GM19238 (cell line): Measurements from ENCODE around the gene AGL.
"Not testable (repeated sequence)": the region's sequence is repeated elsewhere in the genome, so short reads cannot be mapped to it uniquely, and the experiment has no call there.

ENCODE experiments used
- DNase-seq: peaks from one replicate; pipeline ENCODE4 v3.0.0; 2011; ENCODE audit warnings: low spot score; ENCODE audit not compliant: insufficient read length

Gene AGL

GRCh38 chr1:99850459-99851291 is 514 bp downstream of the AGL start:
- no peak for DNase-seq

DNA sequence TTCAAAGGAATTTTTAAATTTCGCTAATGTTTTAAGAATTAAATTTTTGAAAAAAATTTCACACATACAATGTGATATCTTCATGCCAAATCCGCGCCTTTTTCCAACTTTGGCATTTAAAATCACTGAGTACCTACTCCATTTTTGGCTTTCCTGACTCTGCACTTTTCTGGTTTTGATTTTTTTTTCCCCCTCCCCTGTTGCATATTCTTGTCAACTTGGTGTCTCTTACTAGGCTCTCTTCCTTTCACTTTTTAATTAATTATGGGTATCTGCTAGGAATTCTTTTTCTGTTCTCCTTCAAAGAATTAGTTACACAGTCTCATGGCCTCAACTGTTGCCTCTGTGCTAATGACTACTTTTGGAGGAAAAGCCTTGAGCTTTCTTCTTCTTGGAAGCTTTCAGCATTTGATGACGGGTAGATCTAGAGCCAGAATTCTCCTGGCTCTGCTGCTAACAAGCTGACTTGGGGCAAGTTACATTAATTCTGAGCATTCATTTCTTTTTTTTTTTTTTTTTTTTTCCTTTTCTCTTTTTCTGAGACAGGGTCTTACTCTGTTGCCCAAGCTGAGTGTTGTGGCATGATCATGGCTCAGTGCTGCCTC is 1.8 kb downstream of the AGL start:
- DNase-seq, result no peak

- no peak for DNase-seq
These were observed 2.5 kb downstream of the AGL start for GRCh38 chr1:99852648-99853047.

DNA sequence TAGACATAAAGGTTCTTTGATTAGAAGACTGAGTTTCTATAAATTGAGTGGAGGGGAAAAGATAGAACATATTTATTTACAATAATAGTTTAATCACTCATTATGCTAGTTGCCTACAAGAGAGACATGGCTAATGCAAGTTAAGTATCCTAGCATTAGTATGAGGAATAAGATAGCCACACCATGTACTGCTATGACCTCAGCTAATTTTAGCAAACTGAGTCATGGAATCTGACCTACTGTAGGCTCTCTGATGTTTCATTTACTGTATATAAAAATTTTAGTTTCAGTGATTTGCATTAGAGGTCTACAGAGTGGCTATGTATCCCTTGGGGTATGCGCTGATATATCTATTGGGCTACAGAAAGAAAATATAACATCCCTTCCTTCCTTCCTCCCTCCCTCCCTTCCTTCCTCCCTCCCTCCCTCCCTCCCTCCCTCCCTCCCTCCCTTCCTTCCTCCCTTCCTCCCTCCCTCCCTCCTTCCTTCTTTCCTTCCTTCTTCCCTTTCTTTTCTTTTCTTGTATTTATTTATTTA is 5.8 kb downstream of the AGL start:
- DNase-seq, result no peak

DNA sequence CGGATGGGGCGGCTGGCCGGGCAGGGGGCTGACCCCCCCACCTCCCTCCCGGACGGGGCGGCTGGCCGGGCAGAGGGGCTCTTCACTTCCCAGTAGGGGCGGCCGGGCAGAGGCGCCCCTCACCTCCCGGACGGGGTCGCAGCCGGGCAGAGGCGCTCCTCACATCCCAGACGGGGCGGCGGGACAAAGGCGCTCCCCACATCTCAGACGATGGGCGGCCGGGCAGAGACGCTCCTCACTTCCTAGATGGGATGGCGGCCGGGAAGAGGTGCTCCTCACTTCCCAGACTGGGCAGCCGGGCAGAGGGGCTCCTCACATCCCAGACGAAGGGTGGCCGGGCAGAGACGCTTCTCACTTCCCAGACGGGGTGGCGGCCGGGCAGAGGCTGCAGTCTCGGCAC is 6.9 kb downstream of the AGL start:
- DNase-seq, result not testable (repeated sequence)

- DNase-seq, result no peak
These were observed 8.1 kb downstream of the AGL start for GRCh38 chr1:99858286-99858685.

GRCh38 chr1:99858881-99859280 is 8.7 kb downstream of the AGL start:
- no peak for DNase-seq

DNA sequence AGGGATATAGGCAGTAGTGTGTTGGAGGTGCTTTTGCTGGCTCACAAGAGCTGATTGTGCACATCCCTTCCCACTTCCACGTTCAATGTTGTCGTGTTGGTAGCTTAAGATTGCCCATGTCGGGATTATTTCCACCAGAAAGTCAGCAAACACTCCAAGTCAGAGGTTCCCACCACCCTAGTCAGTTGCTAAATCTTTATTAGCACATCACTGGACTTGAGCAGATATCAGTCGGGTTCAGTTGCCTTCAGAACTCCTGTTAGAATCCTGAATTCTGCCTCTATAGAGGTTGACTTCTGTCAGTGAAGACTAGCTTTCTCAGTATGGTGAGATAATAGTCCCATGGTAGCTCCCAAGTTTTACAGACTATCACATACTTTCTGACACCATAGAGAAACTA is 10.5 kb downstream of the AGL start:
- DNase-seq, result no peak

- no peak for DNase-seq
These were observed 17.5 kb downstream of the AGL start for GRCh38 chr1:99867682-99868081.

GRCh38 chr1:99869304-99869703 is 19.1 kb downstream of the AGL start:
- DNase-seq, result no peak

GRCh38 chr1:99869723-99870122 is 19.6 kb downstream of the AGL start:
- DNase-seq, result no peak

- DNase-seq, result no peak
These were observed 21.9 kb downstream of the AGL start for GRCh38 chr1:99872063-99872462.

- DNase-seq, result no peak
These were observed 27.4 kb downstream of the AGL start for GRCh38 chr1:99877568-99877967.

GRCh38 chr1:99886179-99886578 is 36.0 kb downstream of the AGL start:
- no peak for DNase-seq

- no peak for DNase-seq
These were observed 36.7 kb downstream of the AGL start for GRCh38 chr1:99886841-99887240.

DNA sequence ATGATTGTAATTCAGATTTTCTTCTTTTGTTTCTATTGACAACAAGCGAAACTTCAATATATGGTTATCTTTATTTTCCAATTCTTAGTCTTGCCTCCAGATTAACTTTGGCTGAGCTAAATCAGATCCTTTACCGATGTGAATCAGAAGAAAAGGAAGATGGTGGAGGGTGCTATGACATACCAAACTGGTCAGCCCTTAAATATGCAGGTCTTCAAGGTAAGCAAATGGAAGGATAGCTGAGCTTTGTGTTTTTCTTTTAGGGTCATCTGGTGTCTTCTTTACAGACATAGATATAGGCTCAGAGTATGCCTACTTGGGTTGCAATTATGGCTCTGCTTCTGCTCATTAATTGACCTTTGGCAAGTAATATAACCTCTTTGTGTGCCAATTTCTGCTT is 37.7 kb downstream of the AGL start:
- no peak for DNase-seq

DNA sequence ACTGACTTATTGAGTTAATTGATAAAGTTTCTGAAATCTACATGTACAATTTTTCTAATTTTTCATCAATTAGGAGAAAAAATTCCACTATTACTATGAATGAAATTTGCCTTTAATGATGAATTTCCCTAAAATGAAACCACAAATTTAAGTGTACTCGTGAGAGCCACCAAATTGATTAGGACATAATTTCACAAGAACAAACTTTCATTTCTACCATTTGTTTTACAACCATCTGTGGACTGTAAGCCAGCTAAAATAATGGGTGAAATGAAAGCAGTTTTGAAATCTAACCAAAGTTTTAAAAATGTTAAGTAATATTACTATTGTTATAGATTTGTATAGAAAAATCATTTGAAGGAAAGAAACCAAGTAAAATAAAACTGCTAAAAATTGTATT is 41.8 kb downstream of the AGL start:
- DNase-seq, result no peak

DNA sequence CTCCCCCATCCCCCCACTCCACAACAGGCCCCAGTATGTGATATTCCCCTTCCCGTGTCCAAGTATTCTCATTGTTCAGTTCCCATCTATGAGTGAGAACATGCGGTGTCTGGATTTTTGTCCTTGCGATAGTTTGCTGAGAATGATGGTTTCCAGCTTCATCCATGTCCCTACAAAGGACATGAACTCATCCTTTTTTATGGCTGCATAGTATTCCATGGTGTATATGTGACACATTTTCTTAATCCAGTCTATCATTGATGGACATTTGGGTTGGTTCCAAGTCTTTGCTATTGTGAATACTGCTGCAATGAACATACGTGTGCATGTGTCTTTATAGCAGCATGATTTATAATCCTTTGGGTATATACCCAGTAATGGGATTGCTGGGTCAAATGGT is 53.1 kb downstream of the AGL start:
- not testable (repeated sequence) for DNase-seq

DNA sequence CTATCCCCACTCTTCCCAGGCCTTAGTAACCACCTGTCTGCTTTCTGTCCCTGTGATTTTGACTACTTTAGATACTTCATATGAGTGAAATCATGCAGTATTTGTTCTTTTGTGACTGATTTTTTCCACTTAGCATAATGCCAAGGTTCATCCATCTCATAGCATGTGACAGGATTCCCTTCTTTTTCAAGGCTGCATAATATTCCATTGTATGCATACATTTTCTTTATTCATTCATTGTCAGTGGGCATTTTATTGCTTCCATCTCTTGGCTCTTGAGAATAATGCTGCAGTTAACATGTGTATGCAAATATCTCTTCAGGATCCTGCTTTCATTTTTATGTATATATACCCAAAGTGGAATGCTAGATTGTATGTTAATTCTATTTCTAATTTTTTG is 56.4 kb downstream of the AGL start:
- DNase-seq, result no peak

DNA sequence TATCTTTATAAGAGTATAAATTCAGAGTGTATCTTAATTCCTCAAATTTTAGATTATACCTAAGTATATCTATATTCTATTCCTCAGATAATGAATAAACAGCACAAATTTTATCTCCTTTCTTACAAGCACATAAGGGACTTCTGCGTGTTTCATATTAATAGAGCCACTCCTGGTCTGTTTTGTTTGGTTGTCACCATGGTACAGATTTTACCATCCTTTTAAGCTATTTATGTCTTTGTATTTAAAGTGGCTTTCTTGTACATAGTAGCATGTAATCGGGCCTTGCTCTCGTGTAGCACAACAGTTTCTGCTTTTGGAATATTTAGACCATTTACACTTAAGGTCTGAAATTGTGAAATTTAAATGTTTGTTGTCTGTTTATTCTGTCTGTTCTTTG is 67.1 kb downstream of the AGL start:
- DNase-seq, result no peak

GRCh38 chr1:99919220-99919619 is 69.1 kb downstream of the AGL start:
- no peak for DNase-seq

DNA sequence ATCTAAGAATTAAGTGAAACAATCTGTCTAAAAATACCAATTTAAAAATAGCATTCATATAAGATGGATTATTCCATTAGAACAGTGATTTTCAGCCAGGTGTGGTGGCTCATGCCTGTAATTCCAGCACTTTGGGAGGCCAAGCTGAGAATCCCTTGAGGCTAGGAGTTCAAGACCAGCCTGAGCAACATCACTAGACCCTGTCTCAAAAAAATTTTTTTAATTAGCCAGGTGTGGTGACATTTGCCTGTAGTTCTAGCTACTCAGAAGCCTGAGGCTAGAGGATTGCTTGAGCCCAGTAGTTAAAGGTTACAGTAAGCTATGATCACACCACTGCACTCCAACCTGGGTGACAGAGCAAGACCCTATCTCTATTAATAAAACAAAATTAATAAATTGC is 84.6 kb downstream of the AGL start:
- no peak for DNase-seq

DNA sequence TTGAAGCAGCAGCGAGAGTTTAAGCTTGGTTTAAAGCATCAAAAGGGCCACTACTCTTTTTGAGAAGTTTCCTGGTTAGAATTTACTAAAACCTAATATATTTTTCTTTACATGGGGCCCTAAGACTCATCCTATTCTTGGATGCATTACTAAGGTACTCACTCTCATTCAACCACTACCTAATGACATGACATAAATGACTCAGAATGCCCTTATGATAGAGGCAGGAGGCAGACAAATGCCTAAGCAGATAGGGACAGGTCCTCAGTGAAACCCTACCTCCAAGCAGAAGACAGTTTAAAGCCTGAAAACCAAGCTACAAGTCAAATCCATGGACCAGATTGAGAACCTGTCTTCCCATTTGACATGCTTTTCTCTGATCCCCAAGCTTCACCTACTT is 85.4 kb downstream of the AGL start:
- DNase-seq, result no peak
